Measurements from ENCODE around the gene ANKRD49. TPM values are rescaled to one million over a fixed set of nuclear protein-coding genes. Genes with fewer than 3 reads are reported as not detected.

Gene ANKRD49
- total RNA-seq, 1 donor from 2014 or later, result 18.9 TPM

GRCh38 chr11:94544646-94545263 is 51.0 kb downstream of the ANKRD49 start:
- no peaks in the 10 kb centered on the region for H3K36me3 ChIP-seq
- H3K4me1 Mint-ChIP-seq, result peaks cover 14% of the 10 kb centered on the region
- H3K27me3 ChIP-seq, result peaks cover 61% of the 10 kb centered on the region
- peak overlapping the region; percentile 93 for H2AFZ ChIP-seq (replicated peaks)
- H3K9me3 Mint-ChIP-seq, result peaks cover 3% of the 10 kb centered on the region
- H4K20me1 ChIP-seq (ENCODE audit: low read depth), result no peaks in the 10 kb centered on the region
- peak overlapping the region; percentile 52 for H3K4me3 ChIP-seq
- TF ChIP-seq EZH2 (IDR thresholded peaks at IDR 0.05) (peak; percentile 51), EZH2phosphoT487 (IDR thresholded peaks at IDR 0.05) (no peak), CTCF (IDR thresholded peaks at IDR 0.05) (no peak)
- H3F3A ChIP-seq (ENCODE audit: low read depth), result peaks cover 17% of the 10 kb centered on the region
- no peaks in the 10 kb centered on the region for H3K79me2 ChIP-seq (ENCODE audit: low read depth)
- H3K4me3 Mint-ChIP-seq, result peak overlapping the region; percentile 78
- no peak overlapping the region for H3K27ac ChIP-seq
- no peak for DNase-seq (ENCODE audit: low spot score)
- no peaks in the 10 kb centered on the region for H3K36me3 Mint-ChIP-seq
- peaks cover 8% of the 10 kb centered on the region for H3K4me1 ChIP-seq
- H3K4me2 ChIP-seq, result peak overlapping the region; percentile 76
- peaks cover 2% of the 10 kb centered on the region for H3K27me3 Mint-ChIP-seq (ENCODE audit: insufficient read depth, low read depth)
- no peak overlapping the region for H3K27ac Mint-ChIP-seq
- H3K9me3 ChIP-seq (ENCODE audit: low read depth), result no peaks in the 10 kb centered on the region
- H3K9ac ChIP-seq, result no peak overlapping the region

- peaks cover 2% of the 10 kb centered on the region for H3K27me3 Mint-ChIP-seq (ENCODE audit: insufficient read depth, low read depth)
Measured at GRCh38 chr11:94545264-94546161, 51.7 kb downstream of the ANKRD49 start.

GRCh38 chr11:94546162-94546470 is 52.3 kb downstream of the ANKRD49 start:
- Histone ChIP-seq H3K4me3 (no peak overlapping the region), H3K27ac (no peak overlapping the region), H3K9me3 (ENCODE audit: low read depth) (no peaks in the 10 kb centered on the region), H3K4me2 (no peak overlapping the region), H3K79me2 (ENCODE audit: low read depth) (no peaks in the 10 kb centered on the region), H3F3A (ENCODE audit: low read depth) (peaks cover 17% of the 10 kb centered on the region), H3K36me3 (no peaks in the 10 kb centered on the region), H2AFZ (replicated peaks) (no peak overlapping the region), H3K27me3 (peaks cover 61% of the 10 kb centered on the region), H3K4me1 (peaks cover 8% of the 10 kb centered on the region), H4K20me1 (ENCODE audit: low read depth) (no peaks in the 10 kb centered on the region), H3K9ac (no peak overlapping the region)
- TF ChIP-seq CTCF (IDR thresholded peaks at IDR 0.05), result no peak
- no peak for TF ChIP-seq EZH2phosphoT487 (IDR thresholded peaks at IDR 0.05)
- TF ChIP-seq EZH2 (IDR thresholded peaks at IDR 0.05), result no peak
- Mint-ChIP-seq H3K27me3 (ENCODE audit: insufficient read depth, low read depth) (peaks cover 2% of the 10 kb centered on the region), H3K4me3 (peak overlapping the region; percentile 58), H3K27ac (no peak overlapping the region), H3K4me1 (peaks cover 14% of the 10 kb centered on the region), H3K36me3 (no peaks in the 10 kb centered on the region), H3K9me3 (peaks cover 3% of the 10 kb centered on the region)
- no peak for DNase-seq (ENCODE audit: low spot score)

More at GRCh38 chr11:94545264-94546161, 51.7 kb downstream of the ANKRD49 start:
- Mint-ChIP-seq H3K9me3 (peaks cover 3% of the 10 kb centered on the region), H3K4me3 (peak overlapping the region; percentile 80), H3K27ac (peak overlapping the region; percentile 63), H3K36me3 (no peaks in the 10 kb centered on the region), H3K4me1 (peaks cover 14% of the 10 kb centered on the region)
- H3K79me2 ChIP-seq (ENCODE audit: low read depth), result no peaks in the 10 kb centered on the region
- no peak overlapping the region for H3K9ac ChIP-seq
- H2AFZ ChIP-seq (replicated peaks), result peak overlapping the region; percentile 93
- peaks cover 17% of the 10 kb centered on the region for H3F3A ChIP-seq (ENCODE audit: low read depth)
- peak overlapping the region; percentile 76 for H3K4me2 ChIP-seq
- peaks cover 61% of the 10 kb centered on the region for H3K27me3 ChIP-seq
- H4K20me1 ChIP-seq (ENCODE audit: low read depth), result no peaks in the 10 kb centered on the region
- H3K4me3 ChIP-seq, result peak overlapping the region; percentile 52
- TF ChIP-seq EZH2phosphoT487 (IDR thresholded peaks at IDR 0.05) (peak; percentile 75), EZH2 (IDR thresholded peaks at IDR 0.05) (peak; percentile 76), CTCF (IDR thresholded peaks at IDR 0.05) (no peak)
- no peaks in the 10 kb centered on the region for H3K9me3 ChIP-seq (ENCODE audit: low read depth)
- DNase-seq (ENCODE audit: low spot score), result peak; percentile 13
- H3K36me3 ChIP-seq, result no peaks in the 10 kb centered on the region
- H3K27ac ChIP-seq, result no peak overlapping the region
- peaks cover 8% of the 10 kb centered on the region for H3K4me1 ChIP-seq
